K562 (cell line): Measurements from ENCODE around the gene DISC1. TPM values are rescaled to one million over a fixed set of nuclear protein-coding genes. Genes with fewer than 3 reads are reported as not detected.

Experiments used
- ATAC-seq: fragments of 200-7000 bp; cut with Tn5 transposase; 3 replicates; pipeline ENCODE4 v1.9.1; 2020; ENCODE audit warnings: moderate library complexity
- BruUV-seq: library from RNA; stranded (reverse); fragments of 400-500 nt; replicated peaks from 2 replicates; lab custom pipeline; 2021; lab: Mats Ljungman, UMichigan
- CTCF ChIA-PET: fragments of 300-600 bp; formaldehyde crosslinking; extraction: SDS; loops from one replicate; lab custom pipeline; 2021; ENCODE audit warnings: low intra/inter-chr PET ratio; lab: Yijun Ruan, JAX
- POLR2A ChIA-PET: fragments of 300-600, 350-650 bp; sonication (Branson Sonifier 250); formaldehyde crosslinking; extraction: SDS; loops from one replicate; lab custom pipeline; 2021; ENCODE audit warnings: antibody characterized with exemption, inconsistent platforms; lab: Yijun Ruan, JAX
- DNase-seq, 4 experiments: peaks; one replicate each; pipeline versions ENCODE4 v3.0.0 to v3.0.0-alpha.2; 2011 to 2018; ENCODE audit warnings: low spot score in 3 of 4, mixed read lengths in 3 of 4; ENCODE audit errors: extremely low read depth in 1 of 4
- FAIRE-seq: peaks from 2 replicates; lab custom pipeline; 2011; peaks lifted over from hg19 to GRCh38; lab: Jason Lieb, UNC
- H2AFZ ChIP-seq: 2 replicates; pipeline ENCODE4 v1.6.0; 2011; ENCODE audit warnings: low read depth, low read length, control low read depth, inconsistent platforms
- H3K27ac ChIP-seq: fragments of 200-600 bp; 3 replicates; pipeline ENCODE4 v1.8.0; 2011; ENCODE audit warnings: low read depth, mild to moderate bottlenecking, control low read depth, inconsistent platforms, low read length, moderate library complexity, mixed read lengths; ENCODE audit errors: extremely low read depth
- H3K27me3 ChIP-seq, 2 experiments: fragments of 300-600 bp in 1 of 2; 2 replicates in 1 of 2; 3 replicates in 1 of 2; pipeline versions ENCODE4 v1.6.0 to v1.8.0; 2011; ENCODE audit warnings: inconsistent platforms in 2 of 2, low read length in 2 of 2, mild to moderate bottlenecking in 1 of 2, mixed read lengths in 1 of 2, moderate library complexity in 1 of 2; ENCODE audit not compliant: control insufficient read depth in 2 of 2, insufficient read depth in 2 of 2
- H3K36me3 ChIP-seq: fragments of 300-600 bp; 3 replicates; pipeline ENCODE4 v1.8.0; 2011; ENCODE audit warnings: mild to moderate bottlenecking, low read length, inconsistent platforms; ENCODE audit not compliant: control insufficient read depth, insufficient read depth
- H3K4me1 ChIP-seq, 2 experiments: fragments of 200-600 bp in 1 of 2; replicated peaks in 1 of 2; 2 replicates in 1 of 2; 3 replicates in 1 of 2; pipeline versions ENCODE4 v1.5.1 to v1.8.0; 2011; ENCODE audit warnings: inconsistent platforms in 2 of 2, low read length in 2 of 2, mild to moderate bottlenecking in 1 of 2, mixed read lengths in 1 of 2, moderate library complexity in 1 of 2; ENCODE audit not compliant: control insufficient read depth in 2 of 2, insufficient read depth in 2 of 2
- H3K4me2 ChIP-seq: 2 replicates; pipeline ENCODE4 v1.6.1; 2011; ENCODE audit warnings: low read length, control low read depth, inconsistent platforms, mixed read lengths; ENCODE audit not compliant: insufficient read depth
- H3K4me3 ChIP-seq: fragments of 200-600 bp; sonication (generic), shearing (Covaris generic); 2 replicates; pipeline ENCODE4 v1.5.1; 2016; ENCODE audit warnings: control low read depth, inconsistent platforms
- H3K79me2 ChIP-seq: fragments of 200-600 bp; 3 replicates; pipeline ENCODE4 v1.8.0; 2011; ENCODE audit warnings: low read length, inconsistent platforms; ENCODE audit not compliant: control insufficient read depth, insufficient read depth
- H3K9ac ChIP-seq, 2 experiments: 2 replicates each; pipeline versions ENCODE4 v1.6.0 to v1.6.1; 2011; ENCODE audit warnings: low read depth in 2 of 2, low read length in 2 of 2, control low read depth in 1 of 2, inconsistent platforms in 1 of 2, mild to moderate bottlenecking in 1 of 2, mixed read lengths in 1 of 2; ENCODE audit not compliant: insufficient read depth in 1 of 2
- H3K9me1 ChIP-seq: one replicate; pipeline ENCODE4 v1.6.0; 2011; ENCODE audit warnings: inconsistent platforms, mild to moderate bottlenecking, low read length, moderate library complexity; ENCODE audit not compliant: control insufficient read depth, insufficient read depth
- H3K9me3 ChIP-seq: replicated peaks from 2 replicates; pipeline ENCODE4 v1.5.1; 2011; ENCODE audit warnings: low read depth, low read length, inconsistent platforms; ENCODE audit not compliant: control insufficient read depth, insufficient read depth
- H4K20me1 ChIP-seq: replicated peaks from 2 replicates; pipeline ENCODE4 v1.6.1; 2011; ENCODE audit warnings: low read length, inconsistent platforms, mixed read lengths; ENCODE audit not compliant: control insufficient read depth, insufficient read depth
- CBFB ChIP-seq: sonication (generic); formaldehyde crosslinking; IDR thresholded peaks from 2 replicates; pipeline ENCODE4 v1.4.0; 2020; ENCODE audit warnings: mild to moderate bottlenecking, missing genetic modification reagents
- CEBPB ChIP-seq: fragments of 450-650 bp; IDR thresholded peaks from 2 replicates; pipeline ENCODE4 v1.6.1; 2016; ENCODE audit warnings: missing genetic modification characterization, missing compliant biosample characterization
- ESRRA ChIP-seq: fragments of 450-650 bp; IDR thresholded peaks from 2 replicates; pipeline ENCODE4 v1.6.1; 2014; ENCODE audit warnings: low read depth, mild to moderate bottlenecking, moderate library complexity, borderline replicate concordance
- RBM14 ChIP-seq: fragments of 200-400 bp; formaldehyde crosslinking; IDR thresholded peaks from 2 replicates; pipeline ENCODE4 v1.6.1; 2018; ENCODE audit warnings: low read depth, mild to moderate bottlenecking, low read length, moderate library complexity, borderline replicate concordance; ENCODE audit not compliant: insufficient read depth
- SREBF2 ChIP-seq: sonication (generic); formaldehyde crosslinking; IDR thresholded peaks from 2 replicates; pipeline ENCODE4 v1.4.0; 2020; ENCODE audit warnings: mild to moderate bottlenecking, missing genetic modification reagents
- SUPT5H ChIP-seq: fragments of 450-650 bp; IDR thresholded peaks from 2 replicates; pipeline ENCODE4 v1.6.1; 2016
- ZNF146 ChIP-seq: IDR thresholded peaks from one replicate; pipeline ENCODE4 v1.6.1; 2018; ENCODE audit warnings: missing compliant biosample characterization; ENCODE audit not compliant: unreplicated experiment
- ZNF165 ChIP-seq: fragments of 250-450 bp; sonication (Bioruptor Pico); IDR thresholded peaks from 2 replicates; pipeline ENCODE4 v1.4.0; 2020; ENCODE audit warnings: borderline replicate concordance
- WGBS: fragments of 100-300 bp; shearing (Covaris generic); methylation state at CpG from one replicate; pipeline ENCODE4 v1.1.6; 2016; ENCODE audit warnings: low coverage, mixed read lengths; ENCODE audit not compliant: insufficient coverage; ENCODE audit errors: missing lambda C conversion rate; 5-methylcytosine and 5-hydroxymethylcytosine counted together
- in situ Hi-C: fragments of 300-500 bp; cut with MboI; formaldehyde crosslinking; loops from 4 replicates; pipeline ENCODE4 v1.15.0; 2018; ENCODE audit warnings: inconsistent platforms, mixed read lengths
- intact Hi-C: fragments of 100-400 bp; cut with micrococcal nuclease; formaldehyde crosslinking; loops from 2 replicates; pipeline ENCODE4 v1.14.2; 2022
- polyA plus RNA-seq, 8 experiments: library from polyadenylated mRNA; depleted of rRNA in 4 of 8; stranded (reverse) in 5 of 8; unstranded in 3 of 8; fragments of >200 nt; fragmentation: Nextera tagmentation in 2 of 8; fragmentation: Illumina TruSeq in 1 of 8; extraction: Ambion mirVana in 2 of 8; extraction: Trizol in 1 of 8; gene quantifications; 2 replicates each; pipeline versions ENCODE4 v1.2.1 to v1.2.3, GENCODE V29; 2011 to 2014; ENCODE audit warnings: inconsistent platforms in 1 of 8, missing spikeins in 1 of 8
- total RNA-seq, 7 experiments: library from RNA; depleted of rRNA in 6 of 7; stranded (reverse); fragments of >200 nt in 6 of 7; fragmentation: Illumina TruSeq in 2 of 7; extraction: Trizol in 2 of 7; gene quantifications; 2 replicates each; pipeline versions ENCODE4 v1.2.1 to v1.2.3, GENCODE V29; 2011 to 2021; ENCODE audit warnings: low replicate concordance in 1 of 7
- TF ChIP-seq, protein P1 (sequence below): sonication (generic); formaldehyde crosslinking; IDR thresholded peaks from 2 replicates; pipeline ENCODE4 v1.8.0; 2022; ENCODE audit warnings: missing genetic modification reagents, mild to moderate bottlenecking, borderline replicate concordance

Gene DISC1
- total and polyA plus RNA-seq, 9 of the 15 experiments (the other 6 are each of a cell fraction or from before 2014, with no cell fraction given): 0.01 to 0.11 (median 0.08) TPM; not detected in 1

DNA sequence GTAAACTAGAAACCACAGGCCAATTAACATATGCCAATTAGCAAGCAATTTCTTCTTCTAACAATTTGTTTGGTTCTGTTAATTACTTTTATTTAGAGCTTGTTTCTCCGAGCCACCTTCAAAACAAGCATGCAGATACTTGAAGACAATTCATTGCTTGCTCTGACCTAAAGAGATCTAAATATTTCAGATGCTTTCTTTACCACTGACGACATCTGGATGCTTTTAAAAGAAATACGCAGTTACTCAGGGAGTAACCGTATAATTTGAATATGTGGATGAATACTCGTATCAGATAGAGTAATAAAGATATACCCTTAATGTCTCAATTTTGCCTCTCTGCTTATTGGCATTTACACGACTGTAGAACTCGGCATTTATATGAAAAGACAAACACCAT, 390.0 kb downstream of the DISC1 start (continued):
- TF ChIP-seq SREBF2 (CRISPR knock-in tag) (no peak), ZNF165 (CRISPR knock-in tag) (no peak), ZNF146 (no peak), CBFB (no peak), RBM14 (no peak), CEBPB (tag) (no peak)
- TF ChIP-seq, protein P1, sequence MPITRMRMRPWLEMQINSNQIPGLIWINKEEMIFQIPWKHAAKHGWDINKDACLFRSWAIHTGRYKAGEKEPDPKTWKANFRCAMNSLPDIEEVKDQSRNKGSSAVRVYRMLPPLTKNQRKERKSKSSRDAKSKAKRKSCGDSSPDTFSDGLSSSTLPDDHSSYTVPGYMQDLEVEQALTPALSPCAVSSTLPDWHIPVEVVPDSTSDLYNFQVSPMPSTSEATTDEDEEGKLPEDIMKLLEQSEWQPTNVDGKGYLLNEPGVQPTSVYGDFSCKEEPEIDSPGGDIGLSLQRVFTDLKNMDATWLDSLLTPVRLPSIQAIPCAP: no peak

DNA sequence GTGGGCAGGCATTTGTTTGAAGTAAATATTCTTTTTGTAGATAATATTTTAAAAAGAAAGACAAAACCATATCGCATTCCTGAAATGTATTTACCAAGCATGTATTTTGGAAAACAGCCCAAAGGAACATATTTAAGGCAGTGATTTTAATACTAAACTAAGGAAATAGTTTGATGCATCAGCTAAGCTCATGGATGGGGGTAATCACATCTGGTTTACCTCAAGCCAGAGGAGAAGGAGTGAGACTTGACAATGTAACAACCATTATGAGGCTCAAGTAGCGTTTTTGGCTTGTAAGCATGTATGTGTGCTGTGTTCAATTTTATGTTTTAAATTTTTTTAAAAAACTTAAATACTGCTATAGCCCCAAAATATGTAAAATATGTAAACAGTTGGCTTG, 390.5 kb downstream of the DISC1 start:
- Histone ChIP-seq H3K9me3 (no peaks in the 10 kb centered on the region), H2AFZ (no peak overlapping the region), H3K27ac (no peak overlapping the region), H3K9ac (no peak overlapping the region), H3K4me2 (no peak overlapping the region), H3K79me2 (no peaks in the 10 kb centered on the region), H3K36me3 (no peaks in the 10 kb centered on the region), H3K4me1 (no peaks in the 10 kb centered on the region), H3K9me1 (no peaks in the 10 kb centered on the region), H3K27me3 (no peaks in the 10 kb centered on the region)
- in situ Hi-C loops (no loop called here), intact Hi-C loops (no loop called here)
- BruUV-seq: no TSS peak
- DNase-seq (no peak), FAIRE-seq (no peak), ATAC-seq (no peak)
- POLR2A ChIA-PET: no interaction called here
- CTCF ChIA-PET: no interaction called here
- 0% methylated on average over 2 of the region's 2 CpGs for WGBS
- TF ChIP-seq ESRRA: no peak
- no peak for TF ChIP-seq SUPT5H
- TF ChIP-seq, all 486 proteins: peak for 0
- Histone ChIP-seq H3K4me3 (no peak overlapping the region), H4K20me1 (no peaks in the 10 kb centered on the region)
